Measurements from ENCODE around the gene ZNF771.

ZNF771 gene

GRCh38 chr16:30369938-30370455, 37.4 kb upstream of the ZNF771 start:
- H3K9me3 ChIP-seq (ENCODE audit: insufficient read depth, low read depth, low read length) = no peaks in the 10 kb centered on the region
- H3K9ac ChIP-seq (ENCODE audit: low read length) = peak overlapping the region; percentile 73
- H4K8ac ChIP-seq (ENCODE audit: low read depth, low read length) = peak overlapping the region; percentile 74
- peaks cover 10% of the 10 kb centered on the region for H3K79me1 ChIP-seq (ENCODE audit: low read length)
- H3K18ac ChIP-seq (ENCODE audit: low read length) = no peak overlapping the region
- peaks cover 21 to 27% of the 10 kb centered on the region in 2 experiments for H3K4me1 ChIP-seq (ENCODE audit: control insufficient read depth in 1 of 2, insufficient read depth in 2 of 2, low read length in 2 of 2)
- no peak overlapping the region for H2BK12ac ChIP-seq (ENCODE audit: low read length)
- peak overlapping the region; percentile 75 for H3K14ac ChIP-seq (ENCODE audit: low read length)
- peak overlapping the region; percentile 37 for H4K12ac ChIP-seq (ENCODE audit: low read depth, low read length)
- H2AK5ac ChIP-seq (ENCODE audit: low read length) = no peak overlapping the region
- H4K91ac ChIP-seq (ENCODE audit: low read depth, low read length) = peak overlapping the region; percentile 86
- H2AFZ ChIP-seq (ENCODE audit: insufficient read depth, low read length, poor library complexity) = no peak overlapping the region
- H3K4me2 ChIP-seq (ENCODE audit: low read length) = peak overlapping the region; percentile 93
- DNase-seq = no peak
- H2BK5ac ChIP-seq (ENCODE audit: low read depth, low read length, poor library complexity) = peak overlapping the region; percentile 70
- H3K4me3 ChIP-seq (ENCODE audit: low read depth, low read length) = peak overlapping the region; percentile 83
- H3K36me3 ChIP-seq (ENCODE audit: control insufficient read depth in 1 of 2, insufficient read depth in 2 of 2, low read length in 2 of 2) = peaks cover 8 to 16% of the 10 kb centered on the region in 2 experiments
- H3K4ac ChIP-seq (ENCODE audit: low read depth, low read length) = peak overlapping the region; percentile 96
- peaks cover 23% of the 10 kb centered on the region for H3K79me2 ChIP-seq (ENCODE audit: control insufficient read depth, insufficient read depth, low read length, poor library complexity)
- no peak overlapping the region for H3K23ac ChIP-seq (ENCODE audit: low read length)
- peak overlapping the region; percentile 75 for H3K27ac ChIP-seq (ENCODE audit: low read depth, low read length)
- no peaks in the 10 kb centered on the region for H3K27me3 ChIP-seq (ENCODE audit: insufficient read depth, low read length)
- WGBS (ENCODE audit: extremely low coverage, insufficient coverage, insufficient read length) = no CpG with 5 or more reads among the region's 76 CpGs
- no peak overlapping the region for H2BK120ac ChIP-seq (ENCODE audit: insufficient read depth, low read length, poor library complexity)

- peak within 1 kb of the TSS; percentile 93 for H3K4me2 ChIP-seq (ENCODE audit: low read length)
- H4K12ac ChIP-seq (ENCODE audit: low read depth, low read length) = peak within 1 kb of the TSS; percentile 89
- H3K4ac ChIP-seq (ENCODE audit: low read depth, low read length) = peak within 1 kb of the TSS; percentile 96
- H3K27me3 ChIP-seq (ENCODE audit: insufficient read depth, low read length) = no peaks in the 10 kb centered on the region
- peaks cover 23% of the 10 kb centered on the region for H3K79me2 ChIP-seq (ENCODE audit: control insufficient read depth, insufficient read depth, low read length, poor library complexity)
- peak within 1 kb of the TSS; percentile 60 for H2BK120ac ChIP-seq (ENCODE audit: insufficient read depth, low read length, poor library complexity)
- peak within 1 kb of the TSS; percentile 86 for H4K91ac ChIP-seq (ENCODE audit: low read depth, low read length)
- peak within 1 kb of the TSS; percentile 75 for H3K14ac ChIP-seq (ENCODE audit: low read length)
- peak within 1 kb of the TSS; percentile 73 for H3K9ac ChIP-seq (ENCODE audit: low read length)
- peak within 1 kb of the TSS; percentile 90 for H2AK5ac ChIP-seq (ENCODE audit: low read length)
- peak within 1 kb of the TSS; percentile 70 for H2BK5ac ChIP-seq (ENCODE audit: low read depth, low read length, poor library complexity)
- H2BK12ac ChIP-seq (ENCODE audit: low read length) = peak within 1 kb of the TSS; percentile 35
- H2AFZ ChIP-seq (ENCODE audit: insufficient read depth, low read length, poor library complexity) = no peak within 1 kb of the TSS
- H3K4me3 ChIP-seq (ENCODE audit: low read depth, low read length) = peak within 1 kb of the TSS; percentile 83
- H3K36me3 ChIP-seq (ENCODE audit: control insufficient read depth in 1 of 2, insufficient read depth in 2 of 2, low read length in 2 of 2) = peaks cover 2 to 9% of the 10 kb centered on the region in 2 experiments
- H3K23ac ChIP-seq (ENCODE audit: low read length) = no peak within 1 kb of the TSS
- peak within 1 kb of the TSS; percentile 91 for H4K8ac ChIP-seq (ENCODE audit: low read depth, low read length)
- H3K9me3 ChIP-seq (ENCODE audit: insufficient read depth, low read depth, low read length) = no peaks in the 10 kb centered on the region
- H3K27ac ChIP-seq (ENCODE audit: low read depth, low read length) = peak within 1 kb of the TSS; percentile 75
- DNase-seq = peak; percentile 99 to 100
- peak within 1 kb of the TSS; percentile 54 for H3K18ac ChIP-seq (ENCODE audit: low read length)
- H3K4me1 ChIP-seq (ENCODE audit: control insufficient read depth in 1 of 2, insufficient read depth in 2 of 2, low read length in 2 of 2) = peaks cover 21 to 27% of the 10 kb centered on the region in 2 experiments
- no CpG with 5 or more reads among the region's 40 CpGs for WGBS (ENCODE audit: extremely low coverage, insufficient coverage, insufficient read length)
- peaks cover 10% of the 10 kb centered on the region for H3K79me1 ChIP-seq (ENCODE audit: low read length)
Observed at GRCh38 chr16:30370456-30371247, 36.8 kb upstream of the ZNF771 start, which contains the start of gene TBC1D10B. Gene TBC1D10B, minus strand, starts transcription at chr16:30370494. Its CDS starts 311 bp downstream, at chr16:30370183.

- no peak for DNase-seq
- Histone ChIP-seq H3K79me1 (ENCODE audit: low read length) (peaks cover 10% of the 10 kb centered on the region), H2BK5ac (ENCODE audit: low read depth, low read length, poor library complexity) (peak overlapping the region; percentile 53), H3K4me3 (ENCODE audit: low read depth, low read length) (peak overlapping the region; percentile 47), H3K9ac (ENCODE audit: low read length) (peak overlapping the region; percentile 24), H3K79me2 (ENCODE audit: control insufficient read depth, insufficient read depth, low read length, poor library complexity) (peaks cover 23% of the 10 kb centered on the region), H3K4ac (ENCODE audit: low read depth, low read length) (peak overlapping the region; percentile 43), H3K27me3 (ENCODE audit: insufficient read depth, low read length) (no peaks in the 10 kb centered on the region), H2BK12ac (ENCODE audit: low read length) (peak overlapping the region; percentile 35), H2BK120ac (ENCODE audit: insufficient read depth, low read length, poor library complexity) (peak overlapping the region; percentile 60), H4K12ac (ENCODE audit: low read depth, low read length) (peak overlapping the region; percentile 89), H3K18ac (ENCODE audit: low read length) (peak overlapping the region; percentile 54), H2AK5ac (ENCODE audit: low read length) (peak overlapping the region; percentile 90), H2AFZ (ENCODE audit: insufficient read depth, low read length, poor library complexity) (no peak overlapping the region), H3K9me3 (ENCODE audit: insufficient read depth, low read depth, low read length) (no peaks in the 10 kb centered on the region), H3K23ac (ENCODE audit: low read length) (no peak overlapping the region), H3K4me1 (ENCODE audit: control insufficient read depth in 1 of 2, insufficient read depth in 2 of 2, low read length in 2 of 2) (peaks cover 21 to 31% of the 10 kb centered on the region in 2 experiments), H3K14ac (ENCODE audit: low read length) (peak overlapping the region; percentile 68), H4K8ac (ENCODE audit: low read depth, low read length) (peak overlapping the region; percentile 91), H3K27ac (ENCODE audit: low read depth, low read length) (peak overlapping the region; percentile 18), H3K4me2 (ENCODE audit: low read length) (peak overlapping the region; percentile 85), H4K91ac (ENCODE audit: low read depth, low read length) (peak overlapping the region; percentile 49), H3K36me3 (ENCODE audit: control insufficient read depth in 1 of 2, insufficient read depth in 2 of 2, low read length in 2 of 2) (peaks cover 2 to 8% of the 10 kb centered on the region in 2 experiments)
- WGBS (ENCODE audit: extremely low coverage, insufficient coverage, insufficient read length) = no CpG with 5 or more reads among the region's 11 CpGs
Observed at GRCh38 chr16:30371248-30371816, 36.1 kb upstream of the ZNF771 start.

GRCh38 chr16:30372038-30372712, 35.2 kb upstream of the ZNF771 start:
- no peak overlapping the region for H3K4ac ChIP-seq (ENCODE audit: low read depth, low read length)
- no peak overlapping the region for H3K23ac ChIP-seq (ENCODE audit: low read length)
- H3K79me1 ChIP-seq (ENCODE audit: low read length) = peaks cover 11% of the 10 kb centered on the region
- H3K27ac ChIP-seq (ENCODE audit: low read depth, low read length) = no peak overlapping the region
- peaks cover 22 to 33% of the 10 kb centered on the region in 2 experiments for H3K4me1 ChIP-seq (ENCODE audit: control insufficient read depth in 1 of 2, insufficient read depth in 2 of 2, low read length in 2 of 2)
- peaks cover 23% of the 10 kb centered on the region for H3K79me2 ChIP-seq (ENCODE audit: control insufficient read depth, insufficient read depth, low read length, poor library complexity)
- peak overlapping the region; percentile 28 for H4K91ac ChIP-seq (ENCODE audit: low read depth, low read length)
- H2AK5ac ChIP-seq (ENCODE audit: low read length) = peak overlapping the region; percentile 0
- DNase-seq = no peak
- no peak overlapping the region for H3K4me3 ChIP-seq (ENCODE audit: low read depth, low read length)
- H2BK5ac ChIP-seq (ENCODE audit: low read depth, low read length, poor library complexity) = no peak overlapping the region
- no peak overlapping the region for H4K12ac ChIP-seq (ENCODE audit: low read depth, low read length)
- no peaks in the 10 kb centered on the region for H3K27me3 ChIP-seq (ENCODE audit: insufficient read depth, low read length)
- no CpG with 5 or more reads among the region's 6 CpGs for WGBS (ENCODE audit: extremely low coverage, insufficient coverage, insufficient read length)
- H2BK12ac ChIP-seq (ENCODE audit: low read length) = peak overlapping the region; percentile 45
- no peak overlapping the region for H3K14ac ChIP-seq (ENCODE audit: low read length)
- H3K9ac ChIP-seq (ENCODE audit: low read length) = peak overlapping the region; percentile 14
- no peak overlapping the region for H2BK120ac ChIP-seq (ENCODE audit: insufficient read depth, low read length, poor library complexity)
- no peaks in the 10 kb centered on the region for H3K9me3 ChIP-seq (ENCODE audit: insufficient read depth, low read depth, low read length)
- no peak overlapping the region for H3K4me2 ChIP-seq (ENCODE audit: low read length)
- H3K36me3 ChIP-seq (ENCODE audit: control insufficient read depth in 1 of 2, insufficient read depth in 2 of 2, low read length in 2 of 2) = peaks cover 0 to 6% of the 10 kb centered on the region in 2 experiments
- H4K8ac ChIP-seq (ENCODE audit: low read depth, low read length) = peak overlapping the region; percentile 44
- no peak overlapping the region for H2AFZ ChIP-seq (ENCODE audit: insufficient read depth, low read length, poor library complexity)
- H3K18ac ChIP-seq (ENCODE audit: low read length) = no peak overlapping the region

Data from trophoblast cell (in vitro differentiated cells and primary cell).